Measurements from ENCODE around the gene PER1.
"Not testable (repeated sequence)": the region's sequence is repeated elsewhere in the genome, so short reads cannot be mapped to it uniquely, and the experiment has no call there.

Gene PER1

GRCh38 chr17:8121681-8122421 lies 30.4 kb downstream of the PER1 start:
- DNase-seq (ENCODE audit: low spot score): peak; percentile 63

- no peak for DNase-seq (ENCODE audit: low spot score)
Observed at GRCh38 chr17:8121407-8121680, 30.9 kb downstream of the PER1 start.

DNA sequence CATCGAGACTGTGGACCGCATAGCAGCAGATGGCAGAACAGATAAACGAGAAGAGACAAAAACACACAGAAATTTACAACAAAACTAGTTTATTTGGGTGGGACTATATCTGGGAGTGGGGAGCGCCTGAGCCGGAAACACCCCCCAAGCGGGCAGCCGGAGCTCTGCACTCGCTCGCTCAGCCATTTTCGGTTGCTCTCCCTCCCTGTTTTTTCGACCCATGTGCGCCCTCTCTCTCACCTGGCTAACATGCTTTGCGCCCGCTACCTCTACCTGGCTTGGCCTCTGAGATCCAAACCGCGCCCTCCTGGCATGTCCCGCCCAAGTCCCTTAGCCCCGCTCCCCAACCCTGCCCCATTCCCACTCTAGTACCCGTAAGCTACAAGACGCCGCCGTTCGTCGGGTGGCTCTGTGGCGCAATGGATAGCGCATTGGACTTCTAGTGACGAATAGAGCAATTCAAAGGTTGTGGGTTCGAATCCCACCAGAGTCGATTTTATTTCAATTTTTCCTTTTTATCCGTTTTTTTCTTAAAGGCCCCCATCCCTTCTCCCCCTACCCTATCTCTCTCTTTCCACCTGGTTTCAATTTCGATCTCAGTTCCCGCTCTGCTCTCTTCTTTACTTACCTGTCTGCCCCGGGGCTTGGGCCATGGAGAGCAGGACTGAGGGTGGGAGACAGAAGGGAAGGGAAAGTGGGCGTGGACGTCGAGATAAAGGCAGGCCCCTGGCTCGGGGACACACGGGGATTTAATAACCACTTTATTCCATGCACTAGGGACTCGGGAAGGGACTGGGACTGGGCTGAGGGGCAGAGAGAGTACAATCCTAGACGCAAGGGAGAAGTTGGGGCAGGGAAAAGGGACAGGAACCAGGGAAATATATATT lies 31.4 kb downstream of the PER1 start:
- DNase-seq (ENCODE audit: low spot score): peak; percentile 81

DNA sequence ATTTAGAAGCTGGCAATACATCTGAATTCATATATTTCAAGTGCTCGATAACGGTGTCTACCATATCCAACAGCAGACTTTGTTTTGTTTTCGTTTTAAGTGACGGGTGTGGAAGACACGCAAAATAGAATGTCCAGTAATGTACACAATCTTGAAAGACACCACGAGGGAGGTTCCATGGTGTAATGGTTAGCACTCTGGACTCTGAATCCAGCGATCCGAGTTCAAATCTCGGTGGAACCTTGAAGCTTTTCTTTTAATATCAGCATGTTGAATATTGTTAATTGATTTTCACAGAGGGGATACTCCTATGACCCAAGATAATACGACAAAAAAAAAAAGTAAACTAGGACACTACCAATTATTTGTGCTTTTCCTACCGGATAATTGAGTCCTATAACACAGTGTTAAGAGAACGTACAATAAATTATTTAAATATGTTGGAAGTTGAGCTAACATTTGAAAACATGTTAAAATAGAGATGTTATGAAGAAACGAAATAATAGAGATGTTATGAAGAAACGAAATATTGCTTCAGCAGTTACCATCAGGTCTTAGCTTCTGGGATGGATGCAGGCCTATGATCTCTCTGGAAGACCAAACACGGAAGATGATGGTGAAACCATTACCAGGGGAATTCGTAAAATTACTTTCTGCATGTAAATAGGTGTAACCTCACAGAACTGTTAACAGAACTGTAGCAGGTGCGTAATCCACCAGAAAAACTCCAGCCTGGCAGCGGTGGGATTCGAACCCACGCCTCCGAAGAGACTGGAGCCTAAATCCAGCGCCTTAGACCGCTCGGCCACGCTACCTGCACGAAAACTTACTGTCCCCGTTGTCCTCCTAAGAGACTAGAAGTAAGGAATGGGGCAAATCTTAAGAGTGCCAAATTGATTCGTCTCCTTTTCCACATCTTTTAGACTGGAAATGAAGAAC lies 32.4 kb downstream of the PER1 start:
- peak; percentile 94 for DNase-seq (ENCODE audit: low spot score)

DNA sequence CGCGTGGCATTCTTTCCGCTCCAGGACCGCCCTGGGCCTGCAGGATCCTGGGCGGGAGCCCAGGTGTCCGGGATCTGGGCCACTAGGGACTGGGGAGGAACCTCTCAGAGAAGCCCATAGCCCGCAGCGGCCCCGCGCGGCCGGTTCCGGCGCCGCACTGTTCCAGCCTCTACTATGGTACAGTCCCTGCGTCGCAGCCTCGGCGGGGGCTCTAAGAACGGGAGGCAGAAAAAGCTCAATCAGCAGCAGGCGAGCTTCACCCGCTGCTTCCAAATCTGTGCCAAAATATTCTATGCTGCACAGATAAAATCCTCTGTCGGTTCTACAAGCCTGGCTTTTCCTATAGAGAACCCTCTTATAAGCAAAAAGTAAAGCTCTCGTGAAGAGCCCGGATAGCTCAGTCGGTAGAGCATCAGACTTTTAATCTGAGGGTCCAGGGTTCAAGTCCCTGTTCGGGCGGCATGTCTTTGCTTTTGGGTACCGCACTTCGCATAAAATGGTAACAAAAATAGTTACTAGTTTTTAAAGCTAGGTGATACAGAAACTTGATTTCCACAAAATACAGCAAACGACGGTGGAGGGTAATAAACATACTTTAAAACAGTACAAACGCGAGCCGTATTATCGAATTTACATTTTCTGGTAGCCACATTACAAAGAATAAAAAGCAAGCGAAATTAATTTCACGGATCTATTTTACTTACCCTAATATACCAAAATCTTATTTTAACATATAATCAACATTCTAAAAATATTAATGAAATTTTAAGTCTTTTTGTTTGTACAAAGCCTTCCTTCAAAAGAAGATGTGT lies 33.2 kb downstream of the PER1 start:
- peak; percentile 84 for DNase-seq (ENCODE audit: low spot score)

DNA sequence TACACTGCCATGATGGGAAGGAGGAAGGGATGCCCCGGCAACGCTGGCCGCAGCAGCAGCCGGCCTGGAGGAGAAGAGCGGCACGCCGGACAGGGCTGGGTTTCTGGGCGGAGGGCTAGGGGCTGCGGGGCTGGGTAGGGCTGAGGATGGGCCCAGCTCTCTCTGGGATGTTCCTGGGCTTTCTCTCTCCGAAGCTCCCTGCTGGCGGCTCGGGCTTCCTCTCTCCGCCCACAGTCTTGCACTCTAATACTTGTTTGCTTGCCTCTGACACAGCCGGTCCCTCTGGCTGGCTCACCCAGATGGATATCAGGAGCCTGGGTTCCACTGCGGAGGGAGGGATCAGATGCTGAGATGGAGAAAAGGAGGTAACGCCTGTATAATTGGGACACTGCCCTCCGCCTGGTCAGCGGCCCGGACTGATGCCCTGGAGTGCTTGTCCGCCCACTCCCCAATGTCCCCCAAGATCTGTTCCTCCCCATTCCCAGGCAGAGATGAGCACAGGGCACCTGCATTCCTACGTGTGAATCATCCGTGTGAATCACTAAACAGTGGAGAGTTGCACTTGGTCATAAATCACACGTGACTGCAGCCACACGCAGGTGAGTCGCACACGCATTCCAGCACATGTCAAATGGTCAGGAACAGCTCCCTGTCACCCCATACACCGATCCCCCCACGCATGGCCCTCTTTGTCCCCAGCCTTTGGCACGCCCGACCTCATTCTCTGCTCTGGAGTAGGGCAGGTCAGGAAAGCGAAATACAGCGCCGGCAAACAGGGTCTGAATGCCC lies 34.0 kb downstream of the PER1 start, which contains the start of gene ALOXE3:
ALOXE3 (minus strand) TSS at position 535 of the 789 bp plus-strand sequence; CDS start at position 11, 524 bp downstream.
- no peak for DNase-seq (ENCODE audit: low spot score)

GRCh38 chr17:8117367-8117979 lies 34.7 kb downstream of the PER1 start:
- DNase-seq (ENCODE audit: low spot score): no peak

- DNase-seq (ENCODE audit: low spot score): no peak
Observed at GRCh38 chr17:8116776-8117175, 35.4 kb downstream of the PER1 start.

DNA sequence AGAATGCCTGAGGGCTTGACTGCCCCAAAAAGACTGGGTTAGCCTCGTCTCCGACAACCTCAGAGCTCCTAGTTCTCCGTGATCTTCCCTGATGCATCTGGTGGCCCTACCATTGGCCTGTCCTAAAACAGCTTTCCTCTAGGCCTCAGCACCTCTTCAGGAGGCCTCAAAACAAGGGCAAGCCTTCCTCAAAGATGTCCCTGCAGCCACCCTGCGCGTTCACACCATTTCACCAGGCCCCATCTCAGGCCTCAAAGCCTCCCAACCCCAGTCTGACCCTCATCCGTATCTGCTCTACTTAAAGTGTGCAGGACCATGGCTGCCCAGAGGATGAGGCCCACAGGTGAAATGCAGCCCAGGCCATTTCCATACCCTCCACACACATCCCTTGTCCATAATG lies 41.3 kb downstream of the PER1 start:
- DNase-seq (ENCODE audit: low spot score): no peak

DNA sequence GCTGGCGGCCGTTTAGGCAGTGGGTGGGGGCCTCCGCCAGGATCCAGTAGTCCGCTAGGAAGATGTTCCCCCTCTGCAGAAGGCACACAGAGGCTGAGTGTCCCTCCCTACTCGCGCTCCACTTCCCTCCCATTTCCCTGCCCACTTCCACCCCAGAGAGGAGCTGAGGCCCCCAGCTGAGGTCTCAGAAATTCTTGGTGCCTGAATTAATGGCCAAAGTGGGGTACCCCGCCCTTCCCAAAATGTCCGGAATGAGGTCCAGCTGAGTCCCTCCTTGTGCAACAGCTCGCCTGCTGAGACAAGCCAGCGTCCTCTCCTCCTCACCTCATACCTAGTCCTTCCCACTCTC lies 41.8 kb downstream of the PER1 start:
- no peak for DNase-seq (ENCODE audit: low spot score)

DNA sequence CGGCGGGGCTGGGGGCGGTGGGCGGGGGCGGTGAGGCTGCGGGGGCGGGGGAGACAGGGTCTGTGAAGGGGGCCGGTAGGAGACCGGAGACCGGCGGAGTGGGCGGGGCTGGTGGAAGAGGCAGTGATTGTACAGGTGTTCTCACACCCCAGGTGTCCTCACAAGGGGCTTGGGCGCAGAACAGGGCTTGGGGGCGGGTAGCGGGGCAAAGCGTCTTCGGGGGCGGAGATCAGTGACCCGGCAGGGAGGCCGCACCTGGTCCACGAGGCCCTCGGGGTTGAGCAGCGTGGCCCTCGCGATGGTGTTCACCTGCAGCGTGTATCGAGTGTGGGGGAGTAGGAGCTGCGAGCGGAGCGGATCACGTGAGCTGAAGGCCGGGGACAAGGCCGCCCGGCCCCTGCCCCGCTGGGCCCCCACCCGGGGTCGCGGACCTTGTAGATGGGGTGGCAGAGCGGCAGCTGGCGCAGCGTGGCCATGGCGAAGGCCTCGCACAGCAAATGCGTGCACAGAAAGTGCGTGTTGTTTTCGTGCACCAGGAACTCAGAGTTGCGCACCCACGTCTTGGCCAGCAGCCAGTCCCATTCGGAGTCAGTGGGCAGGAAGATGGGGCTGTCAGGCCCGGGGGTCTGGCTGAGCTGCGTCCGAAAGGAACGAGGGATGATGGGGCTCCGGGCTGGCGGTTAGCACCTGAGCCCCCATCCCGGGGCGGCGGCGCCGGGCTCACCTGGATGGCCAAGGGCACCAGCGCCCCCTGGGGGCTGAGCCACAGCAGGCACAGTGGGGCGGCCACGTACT lies 42.3 kb downstream of the PER1 start:
- peak; percentile 57 for DNase-seq (ENCODE audit: low spot score)

- no peak for DNase-seq (ENCODE audit: low spot score)
Observed at GRCh38 chr17:8108972-8109660, 43.1 kb downstream of the PER1 start.

DNA sequence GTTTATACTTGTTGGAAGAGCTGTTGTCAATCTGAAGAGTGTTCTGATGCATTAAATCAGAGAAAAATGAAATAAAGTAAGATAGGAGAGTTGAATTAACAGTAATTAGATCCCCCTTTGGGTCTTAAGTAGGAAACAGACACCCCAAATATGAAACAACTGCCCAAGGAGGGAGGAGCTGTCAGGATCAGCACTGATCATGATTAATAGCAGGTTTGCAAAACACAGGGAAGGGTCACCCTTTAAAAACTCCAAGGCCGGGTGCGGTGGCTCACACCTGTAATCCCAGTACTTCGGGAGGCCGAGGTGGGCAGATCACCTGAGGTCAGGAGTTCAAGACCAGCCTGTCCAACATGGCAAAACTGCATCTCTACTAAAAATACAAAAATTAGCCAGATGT lies 45.2 kb downstream of the PER1 start:
- not testable (repeated sequence) for DNase-seq (ENCODE audit: low spot score)

- DNase-seq (ENCODE audit: low spot score): no peak
Observed at GRCh38 chr17:8105957-8106398, 46.2 kb downstream of the PER1 start.

- no peak for DNase-seq (ENCODE audit: low spot score)
Observed at GRCh38 chr17:8104911-8105310, 47.3 kb downstream of the PER1 start.

DNA sequence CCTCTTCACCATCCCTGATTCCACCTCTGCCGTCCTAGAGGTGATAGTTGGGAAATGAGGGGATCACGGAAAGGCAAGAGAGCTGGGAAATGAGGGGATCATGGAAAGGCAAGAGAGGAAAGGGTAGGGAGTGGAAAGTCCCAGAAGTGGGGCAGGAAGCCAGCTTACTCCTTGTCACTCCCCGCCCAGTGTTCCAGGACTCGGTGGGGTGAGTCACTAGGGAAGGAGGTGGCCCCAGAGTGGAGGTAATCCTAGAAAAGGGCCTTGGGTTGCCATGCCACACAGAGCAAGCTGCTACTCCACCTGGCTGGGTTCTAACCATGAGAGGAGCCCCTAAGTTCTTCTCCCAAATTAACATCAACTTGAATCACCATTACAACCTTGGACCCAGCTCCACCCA lies 48.7 kb downstream of the PER1 start:
- DNase-seq (ENCODE audit: low spot score): no peak

GRCh38 chr17:8101721-8102120 lies 50.5 kb downstream of the PER1 start:
- DNase-seq (ENCODE audit: low spot score): no peak

DNA sequence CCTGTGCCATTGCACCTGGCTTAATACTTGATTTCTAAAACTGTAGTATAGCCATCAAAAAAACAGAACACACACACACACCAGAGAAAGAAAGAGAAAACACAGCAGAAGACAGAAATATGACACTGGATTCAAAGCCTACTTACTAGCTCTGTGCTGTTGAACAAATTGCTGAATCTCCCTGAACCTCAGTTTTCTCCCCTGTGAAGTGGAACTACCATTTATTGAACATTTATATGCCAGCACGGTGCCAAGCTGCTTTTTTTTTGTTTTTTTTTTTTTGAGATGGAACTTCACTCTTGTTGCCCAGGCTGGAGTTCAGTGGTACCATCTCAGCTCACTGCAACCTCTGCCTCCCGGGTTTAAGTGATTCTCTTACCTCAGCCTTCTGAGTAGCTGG lies 51.4 kb downstream of the PER1 start:
- DNase-seq (ENCODE audit: low spot score): no peak

DNA sequence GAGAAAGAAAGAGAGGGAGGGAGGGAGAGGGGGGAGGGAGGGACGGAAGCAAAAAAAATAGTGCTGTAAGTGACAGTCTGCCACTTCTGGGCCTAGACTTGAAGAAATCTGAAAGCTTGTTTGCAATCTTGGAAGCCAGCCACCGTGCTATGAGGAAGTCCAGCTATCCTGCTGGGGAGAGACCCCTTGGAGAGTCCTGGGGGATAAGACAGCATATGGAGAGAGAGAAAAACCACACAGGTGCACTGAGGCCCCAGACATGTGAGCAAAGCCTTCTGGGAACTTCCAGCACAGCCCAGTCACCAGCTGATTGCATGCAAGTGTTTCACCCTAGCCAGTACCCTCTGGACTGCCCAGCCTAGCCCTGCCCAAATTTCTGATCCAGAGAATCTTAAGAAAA lies 52.1 kb downstream of the PER1 start:
- no peak for DNase-seq (ENCODE audit: low spot score)

All from NAMALWA (cell line).